H1 (cell line): Measurements from ENCODE around the gene MBOAT2. TPM values are rescaled to one million over a fixed set of nuclear protein-coding genes. Genes with fewer than 3 reads are reported as not detected.

Source experiments
- CTCF ChIA-PET: fragments of 300-600 bp; sonication (Branson Sonifier 250); formaldehyde crosslinking; loops from one replicate; lab custom pipeline; 2021; ENCODE audit not compliant: partially characterized antibody; lab: Charles Lee
- POLR2A ChIA-PET: fragments of 300-600 bp; sonication (Branson Sonifier 250); formaldehyde crosslinking; loops from one replicate; lab custom pipeline; 2021; ENCODE audit warnings: inconsistent platforms; ENCODE audit not compliant: partially characterized antibody; lab: Charles Lee
- DNase-seq, 2 experiments: peaks; one replicate each; pipeline versions ENCODE4 v3.0.0 to v3.0.0-alpha.2; 2010 to 2022; ENCODE audit warnings: low spot score in 2 of 2, low read depth in 1 of 2, mixed read lengths in 1 of 2
- FAIRE-seq: peaks from 2 replicates; lab custom pipeline; 2011; peaks lifted over from hg19 to GRCh38; lab: Jason Lieb, UNC
- H2AFZ ChIP-seq: 2 replicates; pipeline ENCODE4 v1.8.1; 2012; ENCODE audit warnings: low read length, inconsistent platforms
- H2AK5ac ChIP-seq: 2 replicates; pipeline ENCODE4 v1.6.1; 2013; ENCODE audit warnings: low read depth, low read length
- H2BK120ac ChIP-seq: replicated peaks from 2 replicates; pipeline ENCODE3; 2013; ENCODE audit warnings: low read depth, low read length, inconsistent platforms
- H2BK12ac ChIP-seq: 2 replicates; pipeline ENCODE4 v1.6.1; 2013; ENCODE audit warnings: low read depth, low read length
- H2BK15ac ChIP-seq: 2 replicates; pipeline ENCODE4 v1.6.1; 2013; ENCODE audit warnings: low read length
- H2BK20ac ChIP-seq: 2 replicates; pipeline ENCODE4 v1.6.1; 2013; ENCODE audit warnings: low read length
- H2BK5ac ChIP-seq: 2 replicates; pipeline ENCODE4 v1.6.1; 2013; ENCODE audit warnings: low read depth, low read length
- H3K14ac ChIP-seq: 2 replicates; pipeline ENCODE4 v1.6.1; 2013; ENCODE audit warnings: inconsistent platforms; ENCODE audit not compliant: insufficient read length
- H3K18ac ChIP-seq: 2 replicates; pipeline ENCODE4 v1.6.1; 2013; ENCODE audit warnings: low read length; ENCODE audit errors: extremely low read depth
- H3K23ac ChIP-seq: 2 replicates; pipeline ENCODE4 v1.6.1; 2013; ENCODE audit warnings: inconsistent platforms; ENCODE audit not compliant: insufficient read length
- H3K23me2 ChIP-seq: 2 replicates; pipeline ENCODE4 v1.6.1; 2013; ENCODE audit warnings: low read depth, low read length
- H3K27ac ChIP-seq: 2 replicates; pipeline ENCODE4 v1.6.1; 2011; ENCODE audit warnings: low read depth, low read length, inconsistent platforms
- H3K27me3 ChIP-seq, 4 experiments: replicated peaks in 1 of 4; 1 replicate in 1 of 4; 2 replicates in 3 of 4; pipeline versions ENCODE4 v1.6.1 to v1.8.1; 2011 to 2013; ENCODE audit warnings: low read length in 3 of 4, mild to moderate bottlenecking in 3 of 4, inconsistent platforms in 2 of 4, mixed read lengths in 2 of 4, moderate library complexity in 1 of 4; ENCODE audit not compliant: control insufficient read depth in 3 of 4, insufficient read depth in 3 of 4; ENCODE audit errors: extremely low read depth in 1 of 4
- H3K36me3 ChIP-seq, 4 experiments: 2 replicates each; pipeline versions ENCODE4 v1.6.1 to v1.8.1; 2011 to 2013; ENCODE audit warnings: mild to moderate bottlenecking in 4 of 4, low read length in 3 of 4, moderate library complexity in 2 of 4, control low read depth in 1 of 4, inconsistent platforms in 1 of 4; ENCODE audit not compliant: insufficient read depth in 4 of 4, control insufficient read depth in 2 of 4
- H3K4ac ChIP-seq: replicated peaks from 2 replicates; pipeline ENCODE3; 2013; ENCODE audit warnings: low read length, low read depth, mixed read lengths, inconsistent platforms; ENCODE audit not compliant: insufficient read length
- H3K4me1 ChIP-seq, 4 experiments: replicated peaks in 1 of 4; 1 replicate in 1 of 4; 2 replicates in 3 of 4; pipeline versions ENCODE4 v1.6.1 to v1.8.1; 2011 to 2013; ENCODE audit warnings: low read length in 3 of 4, inconsistent platforms in 2 of 4, mixed read lengths in 1 of 4; ENCODE audit not compliant: insufficient read depth in 4 of 4, control insufficient read depth in 3 of 4
- H3K4me2 ChIP-seq, 2 experiments: 2 replicates each; pipeline versions ENCODE4 v1.6.1 to v1.8.1; 2011 to 2013; ENCODE audit warnings: low read depth in 2 of 2, low read length in 2 of 2, control low read depth in 1 of 2, inconsistent platforms in 1 of 2, mild to moderate bottlenecking in 1 of 2; ENCODE audit not compliant: insufficient read depth in 1 of 2
- H3K4me3 ChIP-seq, 4 experiments: fragments of 200-600, 300-600 bp in 1 of 4; sonication (generic), shearing (Covaris generic), sonication (Bioruptor Twin) in 1 of 4; 2 replicates each; pipeline versions ENCODE4 v1.5.1 to v1.8.1; 2011 to 2016; ENCODE audit warnings: low read length in 4 of 4, low read depth in 3 of 4, control low read depth in 2 of 4, inconsistent platforms in 2 of 4, mild to moderate bottlenecking in 2 of 4, mixed read lengths in 1 of 4, moderate library complexity in 1 of 4; ENCODE audit not compliant: insufficient read depth in 2 of 4; ENCODE audit errors: extremely low read depth in 1 of 4
- H3K56ac ChIP-seq: replicated peaks from 2 replicates; pipeline ENCODE3; 2013; ENCODE audit warnings: low read depth, mild to moderate bottlenecking, mixed read lengths, low read length, inconsistent platforms; ENCODE audit not compliant: insufficient read length
- H3K79me1 ChIP-seq: 2 replicates; pipeline ENCODE4 v1.6.1; 2013; ENCODE audit warnings: low read depth, low read length, control low read depth
- H3K79me2 ChIP-seq, 2 experiments: 2 replicates each; pipeline versions ENCODE4 v1.6.1 to v1.8.1; 2012 to 2013; ENCODE audit warnings: low read length in 2 of 2, mild to moderate bottlenecking in 2 of 2, inconsistent platforms in 1 of 2; ENCODE audit not compliant: insufficient read depth in 2 of 2, control insufficient read depth in 1 of 2
- H3K9ac ChIP-seq, 4 experiments: replicated peaks in 1 of 4; 1 replicate in 1 of 4; 2 replicates in 3 of 4; pipeline versions ENCODE4 v1.6.1 to v1.8.1; 2011 to 2013; ENCODE audit warnings: low read depth in 3 of 4, low read length in 3 of 4, control low read depth in 2 of 4, mild to moderate bottlenecking in 2 of 4, moderate library complexity in 2 of 4, inconsistent platforms in 1 of 4; ENCODE audit errors: extremely low read depth in 1 of 4
- H3K9me3 ChIP-seq, 2 experiments: 2 replicates each; pipeline versions ENCODE4 v1.6.1 to v1.8.1; 2012 to 2013; ENCODE audit warnings: mild to moderate bottlenecking in 2 of 2, moderate library complexity in 2 of 2, control low read depth in 1 of 2, inconsistent platforms in 1 of 2, low read depth in 1 of 2, low read length in 1 of 2, mixed read lengths in 1 of 2; ENCODE audit not compliant: insufficient read depth in 2 of 2
- H4K20me1 ChIP-seq, 2 experiments: replicated peaks in 1 of 2; 2 replicates each; pipeline versions ENCODE3 to v1.8.1; 2011 to 2013; ENCODE audit warnings: inconsistent platforms in 2 of 2, low read length in 2 of 2, mild to moderate bottlenecking in 1 of 2; ENCODE audit not compliant: insufficient read depth in 2 of 2, control insufficient read depth in 1 of 2
- H4K5ac ChIP-seq: 2 replicates; pipeline ENCODE4 v1.6.1; 2013; ENCODE audit warnings: low read length, low read depth, mixed read lengths, inconsistent platforms; ENCODE audit not compliant: insufficient read length
- H4K8ac ChIP-seq: 2 replicates; pipeline ENCODE4 v1.8.0; 2013; ENCODE audit warnings: mild to moderate bottlenecking, moderate library complexity, low read length, inconsistent platforms; ENCODE audit not compliant: insufficient read depth; ENCODE audit errors: extremely low read depth
- H4K91ac ChIP-seq: replicated peaks from 2 replicates; pipeline ENCODE3; 2013; ENCODE audit warnings: low read length, mixed read lengths, inconsistent platforms; ENCODE audit not compliant: insufficient read length
- ASH2L ChIP-seq: fragments of 200-600, 300-600 bp; sonication (generic); IDR thresholded peaks from one replicate; pipeline ENCODE4 v1.7.1; 2017; ENCODE audit warnings: low read length
- BRCA1 ChIP-seq: IDR thresholded peaks from 2 replicates; pipeline ENCODE4 v1.6.1; 2012; ENCODE audit warnings: low read depth, low read length, improper control_type of control experiment
- SAP30 ChIP-seq: fragments of 300-600 bp; sonication (generic); IDR thresholded peaks from 2 replicates; pipeline ENCODE4 v1.7.1; 2012; ENCODE audit warnings: low read length, moderate library complexity, mild to moderate bottlenecking, inconsistent platforms; ENCODE audit not compliant: insufficient read depth, insufficient replicate concordance
- SP1 ChIP-seq: IDR thresholded peaks from 2 replicates; pipeline ENCODE4 v1.6.1; 2011; ENCODE audit warnings: low read depth, low read length
- SUZ12 ChIP-seq: fragments of 200-600 bp; sonication (generic); IDR thresholded peaks from 2 replicates; pipeline ENCODE4 v1.6.1; 2012; ENCODE audit warnings: mild to moderate bottlenecking, inconsistent platforms, low read length, moderate library complexity, mixed read lengths
- TBP ChIP-seq: IDR thresholded peaks from 2 replicates; pipeline ENCODE4 v1.6.1; 2011; ENCODE audit warnings: low read depth, low read length, improper control_type of control experiment
- WGBS, 2 experiments: shearing (Covaris generic) in 1 of 2; methylation state at CpG; one replicate each; pipeline versions ENCODE4 v1.1.6 to v1.1.7; 2013 to 2015; ENCODE audit warnings: low lambda C conversion rate in 2 of 2, mixed read lengths in 2 of 2, inconsistent platforms in 1 of 2, low coverage in 1 of 2, missing lambda C conversion rate in 1 of 2; ENCODE audit not compliant: insufficient replicate concordance in 2 of 2, insufficient coverage in 1 of 2, insufficient read length in 1 of 2; ENCODE audit errors: extremely low coverage in 1 of 2, missing lambda C conversion rate in 1 of 2; 5-methylcytosine and 5-hydroxymethylcytosine counted together
- polyA plus RNA-seq, 7 experiments: library from polyadenylated mRNA; depleted of rRNA in 3 of 7; stranded (reverse) in 5 of 7; unstranded in 2 of 7; fragments of >200 nt in 5 of 7; fragments of 200-250 nt in 2 of 7; gene quantifications; 1 replicate in 5 of 7; 2 replicates in 1 of 7; 4 replicates in 1 of 7; pipeline versions ENCODE4 v1.2.1 to v1.2.3, GENCODE V29; 2011 to 2013; ENCODE audit warnings: missing spikeins in 2 of 7, mixed read lengths in 2 of 7
- total RNA-seq: library from RNA; stranded (reverse); fragmentation: NEBNext Ultra II Directional; extraction: Animal tissue kit (Norgen Biotek cat#: 25700); gene quantifications from 2 replicates; pipeline ENCODE4 v1.2.1, GENCODE V29; 2021

Gene MBOAT2
- total and polyA plus RNA-seq, 2 of the 8 experiments (the other 6 are each of a cell fraction or from before 2014, with no cell fraction given), result 11.2 to 23.4 TPM

DNA sequence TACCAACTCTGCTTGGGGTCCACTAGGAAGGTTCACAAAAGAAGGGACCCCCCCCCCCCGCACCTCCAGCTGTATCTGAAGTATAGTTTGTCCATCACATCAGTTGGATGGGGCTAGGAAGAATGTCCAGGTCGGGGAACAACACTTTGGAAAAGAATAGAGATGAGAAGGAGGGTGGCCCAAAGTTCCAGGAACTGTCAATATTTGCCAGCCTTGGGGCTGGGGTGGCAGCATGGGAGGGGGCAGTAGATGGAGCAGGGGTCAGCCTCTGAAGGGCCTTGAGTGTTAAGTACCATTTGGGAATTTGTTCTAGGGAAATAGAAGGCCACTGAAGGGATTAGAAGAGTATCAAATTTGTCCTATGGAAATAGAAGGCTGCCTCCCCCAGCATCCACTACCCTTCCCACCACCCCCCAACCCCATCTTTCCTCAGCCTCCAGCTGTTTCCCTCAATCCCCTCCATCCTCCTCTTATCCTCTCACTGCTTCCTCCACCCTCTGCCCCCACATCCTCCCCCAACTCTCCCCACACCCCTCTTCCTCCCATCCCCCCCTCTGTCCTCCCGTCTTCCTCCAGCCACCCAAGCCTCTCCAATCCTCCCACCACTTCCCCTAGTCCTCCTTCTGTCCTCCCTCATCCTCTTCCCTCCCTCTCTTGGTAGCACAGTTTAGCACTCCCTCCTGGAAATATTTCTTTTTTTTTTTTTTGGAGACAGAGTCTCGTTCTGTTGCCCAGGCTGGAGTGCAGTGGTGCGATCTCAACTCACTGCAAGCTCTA lies 164.1 kb downstream of the MBOAT2 start:
- no peak overlapping the region for H3K18ac ChIP-seq
- H4K20me1 ChIP-seq, result no peaks in the 10 kb centered on the region
- no peak overlapping the region for H2BK120ac ChIP-seq
- FAIRE-seq (no peak), DNase-seq (no peak)
- H2BK12ac ChIP-seq, result no peak overlapping the region
- no peak overlapping the region for H3K14ac ChIP-seq
- H2AK5ac ChIP-seq, result no peak overlapping the region
- H3K4me2 ChIP-seq, result no peak overlapping the region
- no peaks in the 10 kb centered on the region for H3K79me1 ChIP-seq
- H3K79me2 ChIP-seq, result peaks cover 0 to 14% of the 10 kb centered on the region in 2 experiments; a peak in 2 of 4 replicates
- no peak overlapping the region for H4K5ac ChIP-seq
- H3K9ac ChIP-seq, result no peak overlapping the region
- H3K56ac ChIP-seq, result no peak overlapping the region
- H3K27me3 ChIP-seq, result no peaks in the 10 kb centered on the region
- H3K9me3 ChIP-seq, result no peaks in the 10 kb centered on the region
- 73% methylated on average over 3 of the region's 5 CpGs; no CpG with 5 or more reads in 1 of the 2 experiments for WGBS, 2 experiments
- H3K23me2 ChIP-seq, result no peaks in the 10 kb centered on the region
- H2BK5ac ChIP-seq, result no peak overlapping the region
- peaks cover 0 to 2% (median 0%) of the 10 kb centered on the region in 4 experiments; a peak in 2 of 7 replicates for H3K4me1 ChIP-seq
- no peak overlapping the region for H4K91ac ChIP-seq
- TF ChIP-seq SP1 (no peak), SUZ12 (no peak), SAP30 (no peak), ASH2L (no peak), TBP (no peak), BRCA1 (no peak)
- no peak overlapping the region for H3K4me3 ChIP-seq
- H3K36me3 ChIP-seq, result no peaks in the 10 kb centered on the region
- H3K4ac ChIP-seq, result no peak overlapping the region
- no peak overlapping the region for H2BK20ac ChIP-seq
- H2AFZ ChIP-seq, result no peak overlapping the region
- no peak overlapping the region for H4K8ac ChIP-seq
- H3K23ac ChIP-seq, result no peak overlapping the region
- no peak overlapping the region for H3K27ac ChIP-seq
- POLR2A ChIA-PET, result no interaction called here
- CTCF ChIA-PET, result no interaction called here
- H2BK15ac ChIP-seq, result no peak overlapping the region
